Activated naive CD8-positive, alpha-beta T cell treated with anti-CD3 and anti-CD28 coated beads for 36 hours (primary cell): ENCODE data around the gene RSPO4. TPM values are rescaled to one million over a fixed set of nuclear protein-coding genes. Genes with fewer than 3 reads are reported as not detected.
"Not testable (repeated sequence)": the region's sequence is repeated elsewhere in the genome, so short reads cannot be mapped to it uniquely, and the experiment has no call there.

ENCODE experiments used
- DNase-seq: peaks from one replicate; pipeline ENCODE4 v3.0.0; 2021
- H3K27ac Mint-ChIP-seq: one replicate; pipeline ENCODE4 v1.8.0; 2022; ENCODE audit warnings: mild to moderate bottlenecking, moderate library complexity, mixed read lengths
- H3K27me3 Mint-ChIP-seq: one replicate; pipeline ENCODE4 v1.8.0; 2022; ENCODE audit warnings: mild to moderate bottlenecking, mixed read lengths
- H3K36me3 Mint-ChIP-seq: one replicate; pipeline ENCODE4 v1.8.0; 2021; ENCODE audit warnings: mild to moderate bottlenecking, mixed read lengths
- H3K4me1 Mint-ChIP-seq: one replicate; pipeline ENCODE4 v1.8.0; 2021; ENCODE audit warnings: mixed read lengths
- H3K4me3 Mint-ChIP-seq: one replicate; pipeline ENCODE4 v1.8.0; 2022; ENCODE audit warnings: mild to moderate bottlenecking, moderate library complexity, mixed read lengths
- H3K9me3 Mint-ChIP-seq: one replicate; pipeline ENCODE4 v1.8.0; 2022; ENCODE audit warnings: mixed read lengths
- total RNA-seq, 2 experiments: library from RNA; stranded (reverse); gene quantifications; one replicate each; pipeline ENCODE4 v1.2.3, GENCODE V29; 2021

The RSPO4 gene
- total RNA-seq, 2 experiments from 2014 or later, result not detected

DNA sequence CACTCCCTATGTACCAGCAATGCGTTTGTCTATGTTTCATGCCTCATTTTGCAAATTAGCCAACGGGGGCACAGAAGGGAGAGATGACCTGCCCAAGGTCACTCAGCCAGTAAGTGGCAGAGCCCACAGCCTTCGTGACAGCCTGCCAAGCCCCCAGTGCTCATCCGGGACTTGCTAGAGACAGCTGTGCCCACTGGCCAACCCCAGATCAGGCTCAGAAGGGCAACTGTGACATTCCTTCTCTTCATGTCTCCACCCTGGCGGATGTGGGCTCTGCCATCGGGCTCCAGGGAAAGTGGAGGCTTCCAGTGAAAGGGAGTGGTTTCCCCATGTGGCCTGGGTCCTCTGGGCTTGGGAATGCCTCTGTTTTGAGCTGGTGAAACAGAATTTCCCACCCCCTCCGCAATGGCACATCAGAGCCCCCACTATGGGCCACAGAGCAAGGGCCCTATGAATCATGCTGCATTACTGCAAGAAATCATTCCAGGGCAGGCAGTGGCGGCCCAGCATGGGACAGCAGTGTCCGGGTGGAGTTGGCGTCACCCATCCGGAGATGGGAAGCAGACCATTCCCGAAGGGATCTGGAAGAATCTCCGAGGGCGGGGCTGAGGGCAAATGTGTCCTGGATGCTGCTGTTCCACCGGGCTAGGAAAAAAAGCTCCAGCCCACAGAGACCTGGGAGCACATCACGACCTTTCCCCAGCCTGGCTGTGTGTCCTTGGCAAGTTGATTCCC lies 9.1 kb downstream of the RSPO4 start:
- H3K4me3 Mint-ChIP-seq, result no peak overlapping the region
- H3K36me3 Mint-ChIP-seq, result no peaks in the 10 kb centered on the region
- H3K9me3 Mint-ChIP-seq, result no peaks in the 10 kb centered on the region
- H3K27ac Mint-ChIP-seq, result no peak overlapping the region
- peaks cover 32% of the 10 kb centered on the region for H3K27me3 Mint-ChIP-seq
- peaks cover 4% of the 10 kb centered on the region for H3K4me1 Mint-ChIP-seq
- no peak for DNase-seq

DNA sequence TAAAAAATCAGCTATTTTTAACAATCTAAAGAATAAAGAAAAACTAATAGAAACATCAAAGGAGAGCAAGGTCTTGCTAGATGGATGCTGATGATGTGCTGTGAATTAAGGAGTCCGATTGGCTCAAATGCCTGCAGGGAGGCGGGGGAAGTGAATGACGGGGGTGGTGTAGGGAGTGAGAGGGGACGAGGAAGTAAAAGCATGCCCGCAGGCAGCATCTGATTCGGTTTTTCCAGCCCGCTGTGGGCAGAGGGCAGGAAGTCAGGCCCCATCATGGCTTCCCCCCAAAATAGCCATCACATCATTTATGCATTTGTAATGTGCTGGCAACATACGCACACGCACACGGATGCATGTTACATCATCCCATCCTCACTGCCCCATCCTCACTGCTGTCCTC lies 10.3 kb downstream of the RSPO4 start:
- Mint-ChIP-seq H3K4me3 (no peak overlapping the region), H3K27ac (no peak overlapping the region), H3K9me3 (no peaks in the 10 kb centered on the region), H3K27me3 (peaks cover 36% of the 10 kb centered on the region), H3K36me3 (no peaks in the 10 kb centered on the region), H3K4me1 (peaks cover 4% of the 10 kb centered on the region)
- DNase-seq, result peak; percentile 31

DNA sequence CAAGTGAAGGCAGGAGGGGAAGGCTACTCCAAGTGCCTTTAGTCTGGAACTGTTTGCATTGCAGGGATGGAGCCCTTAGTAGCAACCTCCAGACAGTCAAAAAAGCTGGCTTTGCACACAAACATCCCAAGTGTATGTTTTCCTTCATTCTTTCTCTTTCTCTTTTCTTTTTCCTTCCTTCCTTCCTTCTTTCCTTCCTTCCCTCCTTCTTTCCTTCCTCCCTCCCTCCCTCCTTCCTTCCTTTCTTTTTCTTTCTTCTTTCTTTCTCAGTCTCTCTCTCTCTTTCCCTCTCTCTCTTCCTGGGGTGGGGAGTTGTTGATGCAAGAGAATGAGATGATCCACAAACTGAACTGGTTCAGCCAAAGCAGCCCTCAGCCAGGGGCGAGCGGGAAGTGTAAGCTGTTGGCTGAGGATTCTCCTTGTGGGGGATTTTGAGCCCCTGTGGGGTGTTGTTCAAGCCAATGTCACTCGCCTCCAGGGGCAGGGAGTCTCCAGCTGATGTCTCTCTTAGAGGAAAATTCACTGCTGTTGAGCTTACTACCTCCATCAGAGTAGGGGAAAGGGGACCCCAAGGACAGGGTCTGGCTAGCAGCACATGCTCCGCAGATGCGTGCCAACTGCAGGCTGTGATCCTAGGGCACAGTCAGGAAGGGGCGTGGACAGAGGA lies 11.7 kb downstream of the RSPO4 start:
- no peaks in the 10 kb centered on the region for H3K36me3 Mint-ChIP-seq
- DNase-seq, result no peak
- peaks cover 45% of the 10 kb centered on the region for H3K27me3 Mint-ChIP-seq
- peaks cover 4% of the 10 kb centered on the region for H3K4me1 Mint-ChIP-seq
- no peak overlapping the region for H3K4me3 Mint-ChIP-seq
- no peak overlapping the region for H3K27ac Mint-ChIP-seq
- H3K9me3 Mint-ChIP-seq, result no peaks in the 10 kb centered on the region

DNA sequence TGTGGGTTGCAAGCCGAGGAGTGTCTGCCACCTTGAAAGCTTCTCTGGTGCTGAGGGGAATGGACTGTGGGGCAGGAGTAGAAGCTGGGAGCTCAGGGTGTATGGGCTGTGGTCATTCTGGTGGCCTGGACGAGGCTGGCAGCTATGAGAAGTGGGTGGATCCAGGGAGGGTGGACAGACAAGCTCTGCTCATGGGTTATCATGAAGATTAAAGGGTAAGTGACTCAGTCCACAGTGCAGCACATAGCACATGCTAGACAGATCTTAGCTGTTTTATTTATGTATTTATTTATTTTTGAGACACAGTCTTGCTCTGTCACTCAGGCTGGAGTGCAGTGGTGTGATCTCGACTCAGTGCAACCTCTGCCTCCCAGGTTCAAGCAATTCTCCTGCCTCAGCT lies 13.8 kb downstream of the RSPO4 start:
- no peaks in the 10 kb centered on the region for H3K9me3 Mint-ChIP-seq
- H3K4me3 Mint-ChIP-seq, result no peak overlapping the region
- no peak for DNase-seq
- no peak overlapping the region for H3K27ac Mint-ChIP-seq
- peaks cover 4% of the 10 kb centered on the region for H3K4me1 Mint-ChIP-seq
- H3K36me3 Mint-ChIP-seq, result no peaks in the 10 kb centered on the region
- peaks cover 42% of the 10 kb centered on the region for H3K27me3 Mint-ChIP-seq

DNA sequence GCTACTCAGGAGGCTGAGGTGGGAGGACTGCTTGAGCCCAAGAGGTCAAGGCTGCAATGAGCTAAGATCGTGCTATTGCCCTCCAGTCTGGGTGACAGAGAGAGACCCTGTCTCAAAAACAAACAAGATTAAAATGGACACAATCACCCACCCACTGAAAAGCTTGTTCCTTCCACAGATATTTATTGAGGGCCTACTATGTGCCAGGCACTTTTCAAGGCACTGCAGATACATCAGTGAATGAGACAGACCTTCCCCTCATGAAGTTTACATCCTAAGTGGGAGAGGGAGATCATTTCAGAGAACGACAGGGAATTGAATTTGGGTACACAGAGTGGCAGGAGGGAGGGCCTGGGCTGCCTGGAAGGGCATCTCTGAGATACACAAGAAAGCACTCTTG lies 14.4 kb downstream of the RSPO4 start:
- Mint-ChIP-seq H3K36me3 (no peaks in the 10 kb centered on the region), H3K27me3 (peaks cover 42% of the 10 kb centered on the region), H3K9me3 (no peaks in the 10 kb centered on the region), H3K4me3 (no peak overlapping the region), H3K4me1 (peaks cover 4% of the 10 kb centered on the region), H3K27ac (no peak overlapping the region)
- DNase-seq, result no peak

DNA sequence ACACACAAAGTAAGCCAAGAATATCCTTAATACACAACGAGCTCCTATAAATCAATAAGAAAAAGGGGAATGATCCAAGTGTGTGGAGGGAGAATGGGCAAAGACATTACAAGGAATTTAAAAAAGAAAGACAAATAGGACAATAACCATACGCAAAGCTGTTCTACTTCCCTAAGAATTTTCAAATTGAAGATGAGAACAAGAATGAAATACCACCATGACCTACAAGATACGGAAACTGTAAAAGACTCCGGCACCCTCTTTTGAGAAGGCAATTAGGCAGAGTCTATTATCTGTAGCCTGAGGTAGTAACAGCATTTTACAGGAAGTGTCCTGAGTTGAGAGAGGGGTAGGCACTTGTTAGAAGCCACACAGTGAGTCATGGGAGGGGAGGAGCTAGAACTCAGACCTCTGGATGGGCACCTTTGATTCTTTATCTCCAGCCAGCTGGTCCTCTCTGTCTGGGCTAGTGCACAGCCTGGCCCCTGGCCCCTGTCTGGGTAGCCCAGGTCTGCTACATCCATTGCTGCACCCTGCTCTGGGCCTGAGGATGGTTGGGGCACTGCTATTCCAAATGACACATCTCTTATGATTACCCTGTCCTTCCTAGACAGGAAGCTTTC lies 15.3 kb downstream of the RSPO4 start:
- H3K27ac Mint-ChIP-seq, result no peak overlapping the region
- H3K27me3 Mint-ChIP-seq, result peaks cover 34% of the 10 kb centered on the region
- no peak overlapping the region for H3K4me3 Mint-ChIP-seq
- DNase-seq, result no peak
- no peaks in the 10 kb centered on the region for H3K36me3 Mint-ChIP-seq
- H3K4me1 Mint-ChIP-seq, result peaks cover under 1% of the 10 kb centered on the region
- H3K9me3 Mint-ChIP-seq, result no peaks in the 10 kb centered on the region

DNA sequence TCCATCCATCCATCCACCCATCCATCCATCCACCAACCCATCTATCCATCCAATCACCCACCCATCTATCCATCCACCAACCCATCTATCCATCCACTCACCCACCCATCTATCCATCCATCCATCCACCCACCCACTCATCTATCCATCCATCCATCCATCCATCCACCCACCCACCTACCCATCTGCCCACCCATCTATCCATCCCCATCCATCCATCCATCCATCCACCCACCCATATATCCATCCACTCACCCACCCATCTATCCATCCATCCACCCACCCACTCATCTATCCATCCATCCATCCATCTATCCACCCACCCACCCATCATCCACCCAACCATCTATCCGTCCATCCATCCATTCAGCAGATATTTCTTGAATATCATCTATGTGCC lies 17.1 kb downstream of the RSPO4 start:
- not testable (repeated sequence) for H3K9me3 Mint-ChIP-seq, H3K4me1 Mint-ChIP-seq, DNase-seq, H3K4me3 Mint-ChIP-seq, H3K27ac Mint-ChIP-seq, H3K36me3 Mint-ChIP-seq
- H3K27me3 Mint-ChIP-seq, result peaks cover 26% of the 10 kb centered on the region

DNA sequence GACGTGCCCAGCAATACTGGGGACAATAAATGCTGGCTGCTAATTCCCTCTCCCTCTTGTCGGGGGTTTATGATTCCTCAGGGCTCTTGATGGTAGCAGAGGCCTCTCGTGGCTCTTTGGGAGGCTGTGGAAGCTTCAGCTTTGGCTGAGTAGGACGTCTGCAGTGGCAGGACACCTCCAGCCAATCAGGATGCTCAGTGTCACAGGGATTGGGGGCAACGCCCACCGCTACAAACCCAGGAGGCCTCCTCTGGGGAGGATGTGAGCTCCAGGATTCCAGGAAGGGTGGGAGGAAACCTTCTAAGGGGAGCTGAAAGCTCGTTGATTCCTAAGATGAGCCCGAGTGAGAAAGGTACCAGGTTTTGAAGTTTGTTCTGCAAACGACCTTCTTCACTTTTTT lies 19.4 kb downstream of the RSPO4 start:
- peaks cover 16% of the 10 kb centered on the region for H3K27me3 Mint-ChIP-seq
- no peaks in the 10 kb centered on the region for H3K4me1 Mint-ChIP-seq
- no peak for DNase-seq
- no peaks in the 10 kb centered on the region for H3K36me3 Mint-ChIP-seq
- no peak overlapping the region for H3K27ac Mint-ChIP-seq
- no peaks in the 10 kb centered on the region for H3K9me3 Mint-ChIP-seq
- H3K4me3 Mint-ChIP-seq, result no peak overlapping the region

DNA sequence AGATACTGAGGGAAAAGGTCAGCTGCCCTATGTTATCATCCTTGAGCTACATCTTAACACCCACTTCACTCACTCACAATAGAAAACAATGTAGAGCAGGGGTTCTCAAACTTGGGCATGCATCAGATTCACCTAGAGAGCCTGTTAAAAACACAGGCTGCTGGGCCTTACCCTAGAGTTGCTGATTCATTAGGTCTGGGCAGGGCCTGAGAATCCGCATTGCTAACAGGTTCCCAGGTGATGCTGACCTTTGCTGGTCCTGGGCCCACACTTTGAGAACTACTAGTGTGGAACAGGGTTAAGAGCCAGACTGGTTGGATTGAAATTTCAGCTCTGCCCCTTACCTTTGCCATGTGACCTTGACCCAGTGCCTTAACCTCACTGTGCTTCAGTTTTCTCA lies 25.1 kb downstream of the RSPO4 start:
- no peak overlapping the region for H3K27ac Mint-ChIP-seq
- no peaks in the 10 kb centered on the region for H3K36me3 Mint-ChIP-seq
- H3K4me3 Mint-ChIP-seq, result no peak overlapping the region
- H3K27me3 Mint-ChIP-seq, result no peaks in the 10 kb centered on the region
- peaks cover 2% of the 10 kb centered on the region for H3K4me1 Mint-ChIP-seq
- no peak for DNase-seq
- H3K9me3 Mint-ChIP-seq, result no peaks in the 10 kb centered on the region

DNA sequence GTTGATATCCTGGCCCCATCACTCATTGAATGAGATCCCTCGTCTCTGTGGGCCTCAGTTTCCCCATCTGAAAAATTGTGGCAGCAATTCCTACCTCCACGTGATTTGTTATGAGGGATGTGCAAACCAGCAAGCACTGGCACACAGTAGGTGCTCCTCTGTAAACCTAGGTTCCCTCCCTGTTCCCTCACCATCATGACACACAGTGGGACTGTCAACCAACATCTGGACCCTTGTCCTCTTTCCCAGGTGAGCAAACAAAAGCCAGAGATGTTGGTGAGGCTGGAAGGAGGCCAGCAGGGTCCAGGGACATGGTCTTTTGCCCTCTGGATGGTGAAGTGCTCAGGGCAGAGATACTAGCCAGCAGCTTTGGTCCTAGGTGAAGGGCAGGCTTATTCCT lies 26.1 kb downstream of the RSPO4 start:
- Mint-ChIP-seq H3K27ac (no peak overlapping the region), H3K36me3 (no peaks in the 10 kb centered on the region), H3K9me3 (no peaks in the 10 kb centered on the region), H3K4me1 (peaks cover 2% of the 10 kb centered on the region), H3K4me3 (no peak overlapping the region), H3K27me3 (no peaks in the 10 kb centered on the region)
- DNase-seq, result no peak

DNA sequence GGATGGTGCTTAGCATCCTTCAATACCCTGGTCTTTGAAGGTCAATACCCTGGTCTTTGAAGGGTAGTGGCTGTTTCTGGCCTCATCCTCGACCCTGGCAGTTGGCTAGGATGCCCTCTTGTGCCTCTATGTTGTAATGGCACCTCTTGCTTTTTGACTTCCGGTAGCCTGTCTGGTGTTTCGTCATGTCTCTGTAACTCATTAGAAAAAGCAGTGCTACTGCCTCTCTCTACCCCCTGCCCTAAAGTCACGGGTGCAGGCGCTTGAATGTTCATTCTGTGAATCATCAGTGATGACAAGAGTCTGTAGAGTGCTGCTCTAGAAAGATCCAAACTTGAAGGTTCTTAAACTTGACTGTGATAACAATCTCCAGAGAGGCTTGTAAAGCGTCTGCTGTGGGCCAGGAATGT lies 28.3 kb downstream of the RSPO4 start:
- peaks cover 3% of the 10 kb centered on the region for H3K27me3 Mint-ChIP-seq
- peak; percentile 23 for DNase-seq
- no peaks in the 10 kb centered on the region for H3K9me3 Mint-ChIP-seq
- no peaks in the 10 kb centered on the region for H3K36me3 Mint-ChIP-seq
- H3K4me1 Mint-ChIP-seq, result peaks cover 2% of the 10 kb centered on the region
- H3K27ac Mint-ChIP-seq, result peak overlapping the region; percentile 35
- H3K4me3 Mint-ChIP-seq, result no peak overlapping the region

DNA sequence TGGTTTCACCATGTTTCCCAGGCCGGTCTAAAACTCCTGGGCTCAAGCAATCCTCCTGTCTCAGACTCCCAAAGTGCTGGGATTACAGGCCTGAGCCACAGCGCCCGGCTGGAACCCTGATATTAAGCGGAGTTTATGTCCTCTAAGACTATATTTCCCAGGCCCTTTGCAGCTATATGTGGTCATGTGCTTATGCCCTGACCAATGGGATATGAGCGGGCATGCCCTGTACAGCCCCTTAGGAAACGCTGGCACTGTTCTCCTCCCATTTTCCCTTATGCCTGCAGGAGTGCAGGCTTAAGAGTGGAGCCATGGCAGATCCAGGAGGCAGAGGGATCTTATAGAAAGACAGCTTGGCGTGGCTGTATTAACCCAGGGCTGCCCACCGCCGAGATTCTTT lies 29.9 kb downstream of the RSPO4 start:
- H3K27me3 Mint-ChIP-seq, result peaks cover 7% of the 10 kb centered on the region
- H3K36me3 Mint-ChIP-seq, result no peaks in the 10 kb centered on the region
- no peak overlapping the region for H3K4me3 Mint-ChIP-seq
- H3K27ac Mint-ChIP-seq, result no peak overlapping the region
- peaks cover 2% of the 10 kb centered on the region for H3K4me1 Mint-ChIP-seq
- DNase-seq, result no peak
- H3K9me3 Mint-ChIP-seq, result no peaks in the 10 kb centered on the region

DNA sequence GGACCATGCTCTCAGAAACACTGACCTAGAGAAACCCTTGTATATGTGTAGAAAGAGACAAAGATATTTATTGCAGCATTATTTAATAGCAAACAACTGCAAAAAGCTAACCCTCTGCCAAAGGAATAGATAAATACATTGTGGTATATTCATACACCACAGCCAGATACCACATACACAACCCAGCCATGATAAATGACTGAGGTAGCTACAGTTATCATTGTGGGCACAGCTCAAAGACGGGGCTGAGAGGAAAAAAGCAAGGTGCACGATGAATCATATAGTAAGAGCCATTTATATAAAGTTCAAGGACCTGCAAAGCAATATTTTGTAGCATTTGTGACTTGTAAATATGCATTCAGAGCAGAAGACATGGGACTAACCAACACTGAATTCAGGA lies 30.8 kb downstream of the RSPO4 start:
- Mint-ChIP-seq H3K27me3 (peaks cover 7% of the 10 kb centered on the region), H3K27ac (no peak overlapping the region), H3K4me1 (peaks cover 2% of the 10 kb centered on the region), H3K36me3 (no peaks in the 10 kb centered on the region), H3K4me3 (no peak overlapping the region), H3K9me3 (no peaks in the 10 kb centered on the region)
- no peak for DNase-seq

DNA sequence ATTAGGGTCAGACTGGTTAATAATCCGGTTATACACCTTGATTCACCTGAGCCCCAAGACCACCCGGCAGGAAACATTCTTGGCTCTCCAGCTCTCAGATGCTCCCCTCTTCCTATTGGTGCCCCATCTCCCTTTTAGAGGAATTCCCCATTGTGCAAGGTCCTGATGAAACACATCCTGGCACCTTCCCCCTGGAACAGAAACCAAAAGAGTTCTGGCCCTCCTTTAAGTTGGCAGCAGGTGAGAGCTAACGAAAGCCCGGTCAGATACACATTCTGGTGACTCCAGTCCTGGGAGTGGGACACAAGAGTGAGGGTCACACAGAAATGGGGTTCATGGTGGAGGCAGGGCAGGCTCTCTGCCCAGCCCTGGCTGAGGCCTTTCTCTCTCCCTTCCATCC lies 32.2 kb downstream of the RSPO4 start:
- DNase-seq, result no peak
- Mint-ChIP-seq H3K27ac (no peak overlapping the region), H3K36me3 (no peaks in the 10 kb centered on the region), H3K4me3 (no peak overlapping the region), H3K9me3 (no peaks in the 10 kb centered on the region), H3K27me3 (peaks cover 7% of the 10 kb centered on the region), H3K4me1 (peaks cover 2% of the 10 kb centered on the region)

DNA sequence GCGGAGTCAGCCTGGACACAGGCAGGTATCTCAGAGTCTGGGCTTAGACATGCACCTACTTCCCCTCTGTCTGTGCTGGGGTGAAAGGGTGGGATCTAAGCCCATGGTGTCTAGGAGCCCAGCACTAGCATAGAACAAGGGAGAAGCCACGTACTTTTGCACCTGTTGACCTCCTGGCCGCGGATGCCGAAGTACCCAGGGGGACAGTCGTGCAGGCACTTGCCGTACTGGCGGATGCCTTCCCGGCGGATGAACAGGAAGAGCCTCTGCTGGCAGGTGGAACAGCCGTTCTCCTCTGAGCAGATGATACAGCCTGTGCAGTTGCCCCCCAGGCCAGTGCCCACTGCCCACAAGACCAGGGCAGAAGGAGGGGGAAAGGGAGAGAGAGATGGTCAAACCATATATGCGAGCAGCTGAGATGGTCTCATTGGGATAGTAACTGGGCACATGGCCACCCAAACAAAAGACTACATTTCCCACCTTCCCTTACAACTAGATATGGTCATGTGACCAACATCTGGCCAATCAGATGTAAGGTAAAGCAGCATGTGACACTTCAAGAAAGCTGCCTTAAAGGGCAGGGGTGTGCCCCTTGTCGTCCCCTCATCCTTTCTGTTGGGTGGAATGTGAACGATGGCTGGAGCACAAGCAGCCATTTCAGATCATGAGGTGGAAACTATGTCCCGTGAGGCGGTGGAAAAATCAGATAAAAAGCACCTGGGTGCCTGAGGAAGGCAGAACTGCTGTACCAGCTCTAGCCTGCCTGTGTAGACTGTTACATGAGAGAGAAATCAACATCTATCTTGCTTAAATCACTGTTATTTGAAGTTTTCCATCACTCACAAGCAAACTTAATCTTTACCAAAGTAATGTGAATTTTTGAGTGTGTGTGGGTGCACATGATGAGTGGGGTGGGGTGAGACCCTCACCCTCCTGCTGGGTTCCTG lies 34.0 kb downstream of the RSPO4 start:
- no peak for DNase-seq

More for the DNA sequence above, 34.0 kb downstream of the RSPO4 start:
- Mint-ChIP-seq H3K9me3 (no peaks in the 10 kb centered on the region), H3K27me3 (peaks cover 7% of the 10 kb centered on the region), H3K4me1 (no peaks in the 10 kb centered on the region), H3K36me3 (no peaks in the 10 kb centered on the region), H3K4me3 (no peak overlapping the region), H3K27ac (no peak overlapping the region)
